Measurements from ENCODE around the gene ALAS2.
"Not testable (repeated sequence)": the region's sequence is repeated elsewhere in the genome, so short reads cannot be mapped to it uniquely, and the experiment has no call there.

The ALAS2 gene

DNA sequence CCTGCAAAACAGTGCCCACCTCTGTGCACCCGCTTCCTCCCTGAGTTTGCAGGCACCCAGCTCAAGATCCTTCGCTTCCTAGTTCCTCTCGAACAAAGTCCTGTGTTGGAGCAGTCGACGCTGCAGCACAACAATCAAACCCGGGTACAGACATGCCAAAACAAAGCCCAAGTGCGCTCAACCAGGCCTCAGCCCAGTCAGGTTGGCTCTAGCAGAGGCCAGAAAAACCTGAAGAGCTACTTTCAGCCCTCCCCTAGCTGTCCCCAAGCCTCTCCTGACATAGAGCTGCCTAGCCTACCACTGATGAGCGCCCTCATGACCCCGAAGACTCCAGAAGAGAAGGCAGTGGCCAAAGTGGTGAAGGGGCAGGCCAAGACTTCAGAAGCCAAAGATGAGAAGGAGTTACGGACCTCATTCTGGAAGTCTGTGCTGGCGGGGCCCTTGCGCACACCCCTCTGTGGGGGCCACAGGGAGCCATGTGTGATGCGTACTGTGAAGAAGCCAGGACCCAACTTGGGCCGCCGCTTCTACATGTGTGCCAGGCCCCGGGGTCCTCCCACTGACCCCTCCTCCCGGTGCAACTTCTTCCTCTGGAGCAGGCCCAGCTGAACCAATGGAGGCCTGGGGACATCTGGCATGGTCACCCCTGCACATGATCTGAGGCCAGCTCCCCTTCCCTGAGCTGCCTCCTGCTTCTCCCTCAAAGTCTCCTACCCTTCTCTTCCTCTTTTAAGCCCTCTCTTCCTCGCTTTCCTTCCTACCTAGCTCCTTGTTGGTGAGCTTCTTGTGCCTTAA, 23.8 kb downstream of the ALAS2 start:
- DNase-seq (ENCODE audit: low read depth in 2 of 3, low spot score in 2 of 3) = no peak

DNA sequence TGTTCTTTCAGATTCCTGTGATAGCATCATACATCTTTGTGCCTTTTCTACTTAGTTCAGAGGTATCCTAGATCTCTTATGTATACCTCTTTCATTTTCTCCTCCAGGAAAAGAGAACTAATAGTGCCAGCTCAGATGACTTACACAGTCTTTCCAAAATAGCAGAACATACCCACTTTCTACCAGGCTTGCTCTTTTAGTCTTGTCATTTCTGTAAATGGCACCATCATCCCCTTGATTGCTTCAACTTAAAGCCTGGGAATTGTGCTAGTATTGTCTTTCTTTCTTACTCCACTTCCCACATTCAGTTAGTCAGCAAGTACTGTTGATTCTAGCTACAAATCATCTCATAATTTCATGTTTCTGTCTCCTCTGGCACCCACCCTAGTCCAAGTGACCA, 25.5 kb downstream of the ALAS2 start:
- no peak for DNase-seq (ENCODE audit: low read depth in 2 of 3, low spot score in 2 of 3)

DNA sequence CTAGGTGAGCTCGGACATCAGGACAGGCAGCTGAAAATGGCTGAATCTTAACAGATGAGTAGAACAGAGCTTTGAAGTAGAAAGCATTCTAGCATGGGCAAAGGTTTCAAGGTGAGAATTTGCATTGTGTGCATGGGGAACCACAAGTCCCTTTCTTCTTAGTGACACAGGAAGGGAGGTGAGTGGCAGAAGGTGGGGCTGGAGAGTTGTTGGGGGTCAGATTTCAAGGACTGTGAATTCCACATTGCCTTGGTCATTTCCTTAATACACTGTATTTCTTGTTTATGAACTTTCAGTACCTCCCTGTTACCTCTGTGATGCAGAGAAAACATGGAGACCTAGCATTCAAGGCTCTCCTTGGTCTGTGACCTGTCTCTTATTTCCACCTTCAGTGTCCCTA, 26.5 kb downstream of the ALAS2 start:
- no peak for DNase-seq (ENCODE audit: low read depth in 2 of 3, low spot score in 2 of 3)

DNA sequence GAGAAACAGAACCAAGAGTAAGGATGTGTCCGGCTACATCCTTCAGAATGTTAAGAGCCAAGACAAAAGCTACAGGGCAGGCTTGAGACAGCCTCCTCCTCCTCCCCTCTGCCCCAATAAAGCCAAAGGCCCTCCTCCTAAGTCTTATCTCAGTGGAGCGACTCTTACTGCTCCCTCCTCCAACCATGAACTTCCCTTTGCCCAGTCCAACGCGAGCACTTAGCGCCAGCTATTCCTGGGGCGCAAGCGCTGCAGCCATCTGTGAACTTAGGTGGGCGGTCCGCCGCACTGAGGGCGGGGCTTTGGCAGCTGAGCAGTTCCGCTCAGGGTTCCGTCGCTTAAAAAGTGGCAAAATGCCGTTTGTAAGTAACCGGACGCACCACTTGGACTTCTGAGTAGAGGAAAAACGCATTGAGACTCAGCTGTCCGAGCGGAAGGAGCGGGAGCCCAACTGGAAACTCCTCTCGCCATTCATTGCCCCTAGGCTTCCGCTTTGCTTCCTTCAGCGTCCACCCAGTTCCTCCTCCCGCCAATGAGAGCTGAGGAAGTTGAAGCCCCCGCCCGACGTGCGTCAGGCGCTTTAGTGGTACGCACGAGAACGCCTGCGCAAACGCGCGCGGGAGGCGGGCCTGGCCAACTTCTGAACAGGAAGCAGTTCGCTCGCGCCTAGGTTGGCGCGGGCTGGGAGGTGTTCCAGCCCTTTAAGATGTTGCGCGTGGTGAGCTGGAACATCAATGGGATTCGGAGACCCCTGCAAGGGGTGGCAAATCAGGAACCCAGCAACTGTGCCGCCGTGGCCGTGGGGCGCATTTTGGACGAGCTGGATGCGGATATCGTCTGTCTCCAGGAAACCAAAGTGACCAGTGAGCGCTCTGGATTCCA, 30.8 kb downstream of the ALAS2 start, which contains the start of gene APEX2:
Gene APEX2, plus strand, starts transcription at position 647 of the 882 bp plus-strand sequence. Its CDS starts 60 bp downstream, at position 707.
- peak; percentile 34 to 67 (median 42) for DNase-seq (ENCODE audit: low read depth in 2 of 3, low spot score in 2 of 3)

DNA sequence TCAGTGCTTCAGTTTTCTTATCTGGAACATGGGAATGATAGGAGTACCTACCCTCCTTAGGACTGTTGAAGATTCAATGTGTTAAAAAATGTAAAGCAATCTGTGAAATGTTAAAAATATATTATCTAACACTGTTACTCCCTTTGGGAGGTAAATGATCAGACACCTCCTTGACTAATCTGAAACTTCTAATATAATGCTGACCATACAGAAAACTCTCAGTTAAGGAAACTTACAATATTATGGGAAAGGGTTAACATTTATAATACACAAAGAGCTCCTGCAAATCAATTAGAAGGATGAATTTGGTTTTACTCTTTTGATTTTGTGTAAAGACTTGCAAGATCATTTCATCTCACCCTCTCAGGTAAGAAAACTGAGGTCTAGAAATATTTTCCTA, 35.2 kb downstream of the ALAS2 start:
- DNase-seq (ENCODE audit: low read depth in 2 of 3, low spot score in 2 of 3) = no peak

DNA sequence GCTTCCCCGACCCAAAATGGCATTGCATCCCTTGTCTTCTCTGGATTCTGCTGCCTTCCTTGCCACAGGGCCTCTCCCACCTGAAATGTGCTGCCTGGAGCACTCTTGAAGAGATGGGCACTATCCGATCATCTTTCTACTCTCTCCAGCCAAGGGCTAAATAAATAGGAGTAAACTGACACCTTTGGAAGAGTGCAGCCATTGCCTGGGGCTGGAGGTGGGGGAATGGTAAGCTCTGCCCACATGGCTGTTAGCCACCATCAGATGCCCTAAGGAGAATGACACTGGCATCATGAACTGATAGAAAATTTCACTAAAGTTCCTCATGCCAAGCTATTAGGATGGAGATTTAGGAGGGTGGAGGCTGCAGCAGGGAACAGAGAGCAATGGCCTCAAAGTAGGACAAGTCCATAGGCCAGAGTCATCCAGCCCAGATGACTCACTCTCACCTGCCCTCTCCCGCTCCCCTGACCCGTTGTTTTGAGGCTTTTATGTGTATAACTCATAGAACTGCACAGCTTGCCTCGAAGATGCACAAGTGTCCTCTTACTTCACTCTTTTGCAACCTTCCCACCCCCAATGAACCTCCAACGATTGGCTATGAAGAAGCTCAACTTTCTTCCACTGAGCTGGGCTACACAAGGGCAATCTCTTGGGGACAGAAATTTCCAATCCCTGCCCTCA, 36.0 kb downstream of the ALAS2 start:
- no peak for DNase-seq (ENCODE audit: low read depth in 2 of 3, low spot score in 2 of 3)

DNA sequence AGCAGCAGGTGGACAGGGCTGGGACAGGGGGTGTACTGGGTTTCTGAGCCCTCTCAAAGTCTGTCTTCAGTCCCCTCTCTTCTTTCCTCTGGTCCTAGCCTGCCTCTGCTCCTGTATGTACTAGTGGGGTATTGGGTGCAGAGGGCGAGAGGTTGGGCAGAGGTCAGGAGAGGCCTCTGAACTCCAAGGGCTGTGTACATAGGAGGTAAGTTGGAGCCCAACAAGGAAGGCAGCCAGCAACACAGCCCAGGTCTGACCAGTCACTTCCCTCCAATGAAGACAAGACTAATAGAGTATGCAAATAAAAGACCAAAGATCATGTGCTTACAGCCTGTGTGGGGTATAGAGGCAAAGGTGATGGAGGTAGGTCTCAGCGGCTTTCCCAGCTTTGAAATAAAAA, 36.7 kb downstream of the ALAS2 start, which contains the start of gene PFKFB1:
Gene PFKFB1, minus strand, starts transcription at position 90 of the 400 bp plus-strand sequence. CDS start 181 bp downstream, outside the sequence.
- no peak for DNase-seq (ENCODE audit: low read depth in 2 of 3, low spot score in 2 of 3)

DNA sequence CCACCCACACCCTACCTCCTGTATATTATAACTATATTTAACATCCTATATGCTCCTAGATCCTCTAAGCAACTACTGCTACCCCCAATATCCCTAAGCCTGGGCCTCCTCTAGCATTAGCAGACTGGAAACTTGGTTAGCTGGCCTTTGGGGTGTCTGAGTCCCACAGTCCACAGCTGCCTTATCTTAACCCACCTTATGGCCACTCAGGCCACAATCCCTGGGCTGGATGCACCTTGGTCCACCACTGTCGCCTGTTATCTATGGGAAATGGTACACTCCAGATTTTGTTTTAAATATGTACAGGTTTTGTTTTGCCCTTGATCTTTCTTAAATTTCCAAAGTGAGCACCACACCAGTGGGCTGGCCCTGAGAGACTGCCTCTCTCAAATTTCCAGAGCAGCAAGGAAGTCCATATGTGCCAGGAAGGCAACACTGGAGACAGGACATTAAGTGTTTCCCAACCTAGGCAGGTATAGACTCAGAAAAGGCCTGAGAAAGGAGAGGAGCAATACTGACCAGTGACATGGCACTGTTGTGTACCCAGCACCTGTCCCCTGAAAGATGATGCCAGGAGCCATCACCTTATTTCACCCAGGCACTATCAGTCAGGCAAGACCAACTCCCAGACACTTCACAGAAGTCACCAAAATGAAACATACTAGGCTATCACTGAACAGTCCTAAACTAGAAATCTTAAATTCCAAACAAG, 37.7 kb downstream of the ALAS2 start:
- DNase-seq (ENCODE audit: low read depth in 2 of 3, low spot score in 2 of 3) = no peak

DNA sequence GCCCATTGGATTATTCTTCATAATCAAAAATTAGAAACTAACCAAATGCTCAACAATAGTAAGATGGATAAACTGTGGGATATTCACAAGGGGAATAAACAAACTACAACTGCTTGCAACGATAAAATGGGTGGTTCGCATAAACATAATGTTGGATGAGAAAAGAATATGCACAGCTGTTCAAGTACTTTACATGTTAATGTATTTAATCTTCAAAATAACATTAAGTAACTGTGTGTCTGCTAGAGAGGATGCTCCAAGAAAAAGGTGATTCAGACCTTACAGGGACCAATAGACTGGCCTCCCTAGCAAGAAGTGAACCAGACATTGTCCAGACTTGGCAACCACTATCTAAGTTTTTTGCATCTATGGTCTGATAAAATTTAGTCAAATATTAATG, 39.1 kb downstream of the ALAS2 start:
- DNase-seq (ENCODE audit: low read depth in 2 of 3, low spot score in 2 of 3) = no peak

DNA sequence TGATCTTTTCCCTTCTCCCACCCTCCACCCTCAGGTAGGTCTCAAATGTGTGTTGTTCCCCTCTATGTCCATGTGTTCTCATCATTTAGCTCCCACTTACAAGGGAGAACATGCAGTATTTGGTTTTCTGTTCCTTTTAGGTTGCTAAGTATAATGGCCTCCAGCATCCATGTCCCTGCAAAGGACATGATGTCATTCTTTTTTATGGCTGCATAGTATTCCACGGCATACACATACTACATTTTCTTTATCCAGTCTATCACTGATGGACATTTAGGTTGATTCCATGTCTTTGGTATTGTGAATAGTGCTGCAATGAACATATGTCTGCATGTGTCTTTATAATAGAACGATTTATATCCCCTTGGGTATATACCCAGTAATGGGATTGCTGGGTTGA, 47.5 kb downstream of the ALAS2 start:
- DNase-seq (ENCODE audit: low read depth in 2 of 3, low spot score in 2 of 3) = not testable (repeated sequence)

DNA sequence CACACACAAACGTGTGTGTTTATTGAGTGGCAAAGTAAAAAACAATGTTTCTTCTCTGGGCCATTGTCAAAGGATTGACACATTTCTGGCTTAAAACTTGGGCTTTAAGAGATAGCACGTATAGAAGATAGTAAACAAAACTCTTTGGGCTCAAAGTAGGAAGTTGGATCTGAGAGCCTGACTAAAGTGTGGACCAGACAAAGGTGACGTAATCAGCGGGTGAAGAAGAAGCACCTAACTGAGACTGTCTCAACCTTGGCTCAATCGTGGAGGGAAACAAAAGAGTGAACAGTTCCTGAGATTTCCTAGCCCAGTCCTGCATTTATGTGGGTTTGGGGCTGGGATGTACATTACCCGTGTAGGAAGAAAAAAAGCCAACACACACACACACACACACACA, 50.4 kb downstream of the ALAS2 start:
- DNase-seq (ENCODE audit: low read depth in 2 of 3, low spot score in 2 of 3) = no peak

DNA sequence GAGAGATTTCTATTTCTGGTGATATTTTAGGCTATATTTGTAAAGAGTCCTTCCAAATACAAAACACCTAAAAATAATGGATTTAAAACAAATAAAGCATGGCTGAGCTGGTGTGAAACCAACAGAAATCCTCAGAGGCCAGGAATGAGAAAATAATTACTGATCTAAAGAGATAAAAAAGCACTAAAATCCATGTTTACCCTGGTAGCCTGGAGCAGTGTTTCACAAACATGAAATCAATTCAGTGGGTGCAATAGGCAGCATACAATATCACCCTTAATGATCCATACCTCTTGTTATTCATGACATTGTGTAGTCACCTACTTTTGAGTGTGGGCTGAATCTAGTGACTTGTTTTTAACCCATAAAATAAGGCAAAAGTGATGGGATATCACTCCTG, 51.3 kb downstream of the ALAS2 start:
- DNase-seq (ENCODE audit: low read depth in 2 of 3, low spot score in 2 of 3) = no peak

DNA sequence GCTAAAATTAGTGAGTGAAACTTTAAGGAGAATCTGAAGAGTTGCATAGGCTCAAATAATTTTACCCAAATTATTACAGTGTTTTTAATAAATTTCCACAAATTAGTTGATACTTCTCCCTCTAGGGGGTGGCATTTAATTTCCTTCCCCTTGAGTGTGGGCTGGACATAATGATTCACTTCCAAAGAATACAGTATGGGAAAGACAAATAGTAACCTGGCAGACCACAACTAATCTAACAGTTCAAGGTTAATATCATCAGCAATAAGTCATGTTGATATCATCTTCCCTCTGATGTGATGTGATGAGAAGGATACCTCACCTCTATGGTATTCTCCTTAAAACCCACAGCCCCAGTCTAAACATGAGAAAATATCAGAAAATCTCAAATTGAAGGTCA, 52.3 kb downstream of the ALAS2 start:
- DNase-seq (ENCODE audit: low read depth in 2 of 3, low spot score in 2 of 3) = no peak

DNA sequence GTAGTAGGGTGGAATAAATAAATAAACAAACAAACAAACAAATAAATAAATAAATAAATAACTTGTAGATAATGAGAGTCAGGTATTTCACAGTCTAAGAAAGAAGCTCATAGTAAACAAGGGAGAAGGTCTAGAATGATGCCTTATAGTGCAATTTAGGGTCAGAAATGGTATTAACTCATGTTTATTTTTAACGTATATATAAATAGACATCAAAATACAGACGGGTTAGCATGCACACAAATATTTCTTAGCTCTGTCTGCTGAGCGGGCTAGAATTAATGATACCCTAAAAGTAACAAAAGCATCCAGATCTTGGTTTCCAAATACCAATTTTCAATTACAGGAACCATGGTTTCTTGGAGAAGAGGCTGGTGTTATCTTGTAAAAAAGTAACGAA, 53.4 kb downstream of the ALAS2 start:
- DNase-seq (ENCODE audit: low read depth in 2 of 3, low spot score in 2 of 3) = no peak

DNA sequence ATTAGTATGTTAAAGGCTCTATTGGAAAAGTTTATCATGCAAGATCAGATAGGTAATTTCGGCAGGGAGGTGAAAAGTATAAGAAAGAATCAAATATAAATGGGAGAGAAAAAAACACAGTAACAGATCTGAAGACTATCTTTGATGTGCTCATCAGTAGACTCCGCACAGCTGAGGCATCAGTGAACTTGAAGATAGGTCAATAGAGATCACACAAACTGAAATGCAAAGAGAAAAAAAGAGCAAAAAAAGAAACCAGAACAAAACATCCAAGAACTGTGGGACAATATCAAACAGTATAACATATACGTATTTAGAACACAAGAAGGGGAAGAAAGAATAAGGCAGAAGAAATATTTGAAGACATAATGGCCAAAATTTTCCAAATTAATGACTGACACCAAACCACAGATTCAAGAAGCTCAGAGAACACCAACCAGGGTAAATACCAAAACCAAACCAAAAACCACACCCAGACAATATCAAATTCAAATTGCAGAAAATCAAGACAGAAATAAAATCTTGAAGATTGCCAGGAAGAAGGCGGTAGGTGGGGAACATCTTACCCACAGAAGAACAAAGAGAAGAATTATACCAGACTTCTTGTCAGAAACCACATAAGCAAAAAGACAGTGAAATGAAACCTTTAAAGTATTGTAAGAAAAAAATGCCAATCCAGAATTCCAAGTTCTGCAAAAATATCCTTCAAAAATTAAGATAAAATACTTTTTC, 65.8 kb downstream of the ALAS2 start:
- DNase-seq (ENCODE audit: low read depth in 2 of 3, low spot score in 2 of 3) = no peak

DNA sequence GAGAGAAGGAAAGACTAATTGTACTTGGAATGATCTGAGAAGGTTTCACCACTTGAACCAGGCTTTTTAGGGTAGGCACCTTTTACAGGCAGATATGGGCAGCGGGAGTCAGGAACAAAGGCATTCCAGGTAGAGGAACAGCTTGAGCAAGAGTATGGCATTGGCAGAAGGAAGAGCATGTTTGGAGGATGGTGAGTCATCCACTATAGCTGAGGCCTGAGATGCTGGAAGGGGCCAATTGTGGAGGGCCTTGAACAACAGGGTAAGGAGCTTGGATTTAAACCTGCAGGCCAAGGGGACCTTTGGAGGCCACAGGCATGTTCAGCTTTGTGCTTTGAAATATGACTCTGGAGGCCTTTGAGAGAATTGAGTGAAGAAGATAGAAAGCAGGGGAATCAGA, 69.0 kb downstream of the ALAS2 start:
- DNase-seq (ENCODE audit: low read depth in 2 of 3, low spot score in 2 of 3) = no peak

Data from activated CD8-positive, alpha-beta memory T cell treated with anti-CD3 and anti-CD28 coated beads for 48 hours (primary cell).